Activated CD8-positive, alpha-beta memory T cell treated with anti-CD3 and anti-CD28 coated beads for 1 hour (primary cell): ENCODE measurements around the gene BMF.
A peak's percentile ranks its signal among the peaks of the same experiment; 100 is the strongest.

ENCODE experiments used
- DNase-seq, 2 donors: peaks; one replicate each; pipeline ENCODE4 v3.0.0-alpha.2; 2020; ENCODE audit warnings: low read depth in 1 of 2; ENCODE audit errors: extremely low read depth in 1 of 2

BMF gene

GRCh38 chr15:40104296-40104864 is 4.3 kb downstream of the BMF start:
- no peak for DNase-seq

GRCh38 chr15:40103864-40104271 is 4.8 kb downstream of the BMF start:
- DNase-seq: no peak

- DNase-seq: no peak
These were observed 5.5 kb downstream of the BMF start for GRCh38 chr15:40102897-40103858.

- no peak for DNase-seq
These were observed 7.5 kb downstream of the BMF start for GRCh38 chr15:40100947-40101905.

GRCh38 chr15:40100123-40100946 is 8.3 kb downstream of the BMF start:
- DNase-seq: no peak

- peak in 1 of 2 donors; percentile 25 for DNase-seq
These were observed 10.0 kb downstream of the BMF start for GRCh38 chr15:40098489-40099261.

GRCh38 chr15:40097968-40098476 is 10.7 kb downstream of the BMF start:
- DNase-seq: no peak

- no peak for DNase-seq
These were observed 11.3 kb downstream of the BMF start for GRCh38 chr15:40097096-40097967.

GRCh38 chr15:40096094-40096891 is 12.4 kb downstream of the BMF start:
- DNase-seq: no peak

GRCh38 chr15:40095371-40096093 is 13.1 kb downstream of the BMF start:
- DNase-seq: no peak

GRCh38 chr15:40094156-40094555 is 14.5 kb downstream of the BMF start:
- DNase-seq: no peak

GRCh38 chr15:40092979-40093869 is 15.5 kb downstream of the BMF start:
- DNase-seq: no peak

GRCh38 chr15:40092256-40092978 is 16.3 kb downstream of the BMF start:
- DNase-seq: no peak

- no peak for DNase-seq
These were observed 16.8 kb downstream of the BMF start for GRCh38 chr15:40091861-40092255.

- DNase-seq: no peak
These were observed 17.8 kb downstream of the BMF start for GRCh38 chr15:40090774-40091455.
